SK-N-SH (cell line): ENCODE data around the gene AFG3L2. TPM values are rescaled to one million over a fixed set of nuclear protein-coding genes. Genes with fewer than 3 reads are reported as not detected.

Experiments
- CTCF ChIA-PET: fragments of 300-600, 350-600 bp; formaldehyde crosslinking; extraction: SDS; loops from one replicate; lab custom pipeline; 2021; lab: Yijun Ruan, JAX
- POLR2A ChIA-PET: fragments of 350-600 bp; sonication (Branson Sonifier 250); formaldehyde crosslinking; extraction: SDS; loops from one replicate; lab custom pipeline; 2020; ENCODE audit warnings: antibody characterized with exemption, inconsistent platforms; lab: Yijun Ruan, JAX
- DNase-seq: peaks from one replicate; pipeline ENCODE4 v3.0.0; 2012
- H2AFZ ChIP-seq: fragments of 200-600 bp; sonication (generic); 2 replicates; pipeline ENCODE4 v1.8.1; 2016; ENCODE audit warnings: antibody characterized with exemption, mild to moderate bottlenecking, low read depth
- H3F3A ChIP-seq: fragments of 200-600 bp; sonication (generic); replicated peaks from 2 replicates; pipeline ENCODE3; 2016; ENCODE audit warnings: antibody characterized with exemption, mild to moderate bottlenecking; ENCODE audit not compliant: insufficient read depth
- H3K27ac ChIP-seq, 2 experiments: fragments of 200-500 bp in 1 of 2; fragments of 200-600 bp in 1 of 2; sonication (Bioruptor generic) in 1 of 2; sonication (generic), shearing (Covaris generic) in 1 of 2; 2 replicates each; pipeline versions ENCODE4 v1.5.1 to v1.6.1; 2014 to 2016; ENCODE audit warnings: low read depth in 2 of 2, inconsistent platforms in 1 of 2, low read length in 1 of 2, mild to moderate bottlenecking in 1 of 2, mixed read lengths in 1 of 2
- H3K27me3 ChIP-seq: fragments of 200-600 bp; sonication (generic), shearing (Covaris generic); 2 replicates; pipeline ENCODE4 v1.6.1; 2016; ENCODE audit warnings: mixed run types; ENCODE audit not compliant: insufficient read depth
- H3K36me3 ChIP-seq, 2 experiments: fragments of 200-500 bp in 1 of 2; fragments of 200-600 bp in 1 of 2; sonication (Bioruptor generic) in 1 of 2; sonication (generic) in 1 of 2; replicated peaks in 1 of 2; 2 replicates each; pipeline versions ENCODE3 to v1.5.1; 2014 to 2016; ENCODE audit warnings: low read length in 1 of 2, mild to moderate bottlenecking in 1 of 2; ENCODE audit not compliant: insufficient read depth in 2 of 2, control insufficient read depth in 1 of 2
- H3K4me1 ChIP-seq, 2 experiments: fragments of 200-500 bp in 1 of 2; fragments of 200-600 bp in 1 of 2; sonication (Bioruptor generic) in 1 of 2; sonication (generic), shearing (Covaris generic) in 1 of 2; 2 replicates each; pipeline versions ENCODE4 v1.5.1 to v1.6.1; 2014 to 2016; ENCODE audit warnings: low read depth in 1 of 2, low read length in 1 of 2, mixed run types in 1 of 2; ENCODE audit not compliant: insufficient read depth in 2 of 2, control insufficient read depth in 1 of 2
- H3K4me2 ChIP-seq: fragments of 200-600 bp; sonication (generic), shearing (Covaris generic); 2 replicates; pipeline ENCODE4 v1.6.1; 2017; ENCODE audit warnings: mixed run types
- H3K4me3 ChIP-seq, 2 experiments: fragments of 200-500 bp in 1 of 2; fragments of 200-600 bp in 1 of 2; sonication (Bioruptor generic) in 1 of 2; sonication (generic), shearing (Covaris generic) in 1 of 2; 2 replicates each; pipeline versions ENCODE4 v1.5.1 to v1.8.1; 2014 to 2016; ENCODE audit warnings: low read depth in 2 of 2, inconsistent platforms in 1 of 2, low read length in 1 of 2, mild to moderate bottlenecking in 1 of 2, mixed read lengths in 1 of 2, moderate library complexity in 1 of 2
- H3K79me2 ChIP-seq: fragments of 200-600 bp; sonication (generic); 2 replicates; pipeline ENCODE4 v1.8.1; 2017; ENCODE audit warnings: mild to moderate bottlenecking; ENCODE audit not compliant: insufficient read depth
- H3K9ac ChIP-seq: fragments of 200-600 bp; sonication (generic); 2 replicates; pipeline ENCODE4 v1.6.1; 2017; ENCODE audit warnings: mixed run types
- H3K9me2 ChIP-seq: fragments of 200-600 bp; sonication (generic); 2 replicates; pipeline ENCODE4 v1.6.1; 2017; ENCODE audit warnings: mixed run types
- H3K9me3 ChIP-seq: fragments of 200-600 bp; sonication (generic); 2 replicates; pipeline ENCODE4 v1.6.1; 2017; ENCODE audit warnings: mixed run types, mild to moderate bottlenecking, moderate library complexity
- H4K20me1 ChIP-seq: fragments of 200-600 bp; sonication (generic); 2 replicates; pipeline ENCODE4 v1.6.1; 2017; ENCODE audit warnings: mild to moderate bottlenecking, mixed run types; ENCODE audit not compliant: insufficient read depth
- CHD2 ChIP-seq: fragments of 150-350 bp; IDR thresholded peaks from 2 replicates; pipeline ENCODE4 v1.6.1; 2018; ENCODE audit warnings: low read length; ENCODE audit not compliant: partially characterized antibody
- EZH2phosphoT487 ChIP-seq: fragments of 200-600 bp; sonication (generic); IDR thresholded peaks from 2 replicates; pipeline ENCODE4 v1.6.1; 2017; ENCODE audit warnings: low read depth, mixed run types, mild to moderate bottlenecking, antibody characterized with exemption, moderate library complexity, borderline replicate concordance
- FOSL2 ChIP-seq: IDR thresholded peaks from 2 replicates; pipeline ENCODE4 v1.4.0; 2012; ENCODE audit warnings: low read depth, mild to moderate bottlenecking, moderate library complexity, borderline replicate concordance
- FOXJ3 ChIP-seq: sonication (generic); formaldehyde crosslinking; IDR thresholded peaks from 2 replicates; pipeline ENCODE4 v1.5.1; 2020; ENCODE audit warnings: mild to moderate bottlenecking, missing genetic modification reagents
- GABPA ChIP-seq: IDR thresholded peaks from 2 replicates; pipeline ENCODE4 v1.4.0; 2012; ENCODE audit warnings: low read depth, mild to moderate bottlenecking
- RFX5 ChIP-seq: IDR thresholded peaks from 2 replicates; pipeline ENCODE4 v1.6.1; 2012; ENCODE audit warnings: mild to moderate bottlenecking, improper control_type of control experiment, low read length
- RXRA ChIP-seq: IDR thresholded peaks from 2 replicates; pipeline ENCODE4 v1.4.0; 2012; ENCODE audit warnings: low read depth, mild to moderate bottlenecking, borderline replicate concordance
- SIN3A ChIP-seq: IDR thresholded peaks from 2 replicates; pipeline ENCODE4 v1.6.1; 2012; ENCODE audit warnings: low read depth, mild to moderate bottlenecking, low read length, moderate library complexity, borderline replicate concordance
- TAF1 ChIP-seq: IDR thresholded peaks from 2 replicates; pipeline ENCODE4 v1.6.1; 2012; ENCODE audit warnings: low read depth, mild to moderate bottlenecking, low read length, moderate library complexity, borderline replicate concordance
- YY1 ChIP-seq: IDR thresholded peaks from 2 replicates; pipeline ENCODE4 v1.4.0; 2012; ENCODE audit warnings: low read depth, mild to moderate bottlenecking
- WGBS: methylation state at CpG from one replicate; pipeline ENCODE4 v1.1.6; 2017; ENCODE audit warnings: low lambda C conversion rate; 5-methylcytosine and 5-hydroxymethylcytosine counted together
- polyA plus RNA-seq, 3 experiments: library from polyadenylated mRNA; depleted of rRNA; stranded (reverse); fragments of >200 nt; gene quantifications; 2 replicates each; pipeline ENCODE4 v1.2.3, GENCODE V29; 2012
- TF ChIP-seq, protein P1 (sequence below): IDR thresholded peaks from 2 replicates; pipeline ENCODE4 v1.6.1; 2012; ENCODE audit warnings: mild to moderate bottlenecking, low read depth, low read length, moderate library complexity
- TF ChIP-seq, protein P2 (sequence below): IDR thresholded peaks from 2 replicates; pipeline ENCODE4 v1.4.0; 2012; ENCODE audit warnings: low read depth
- TF ChIP-seq, protein P3 (sequence below): fragments of 150-350 bp; IDR thresholded peaks from 2 replicates; pipeline ENCODE4 v1.6.1; 2016; ENCODE audit warnings: mild to moderate bottlenecking, low read depth, low read length

Gene AFG3L2
- polyA plus RNA-seq, 1 of the 3 experiments (the other 2 are of a cell fraction) = 26.0 TPM

- Histone ChIP-seq H3K4me2 (no peak overlapping the region), H3K4me1 (no peaks in the 10 kb centered on the region), H3K9ac (no peak overlapping the region), H3K4me3 (no peak overlapping the region), H4K20me1 (no peaks in the 10 kb centered on the region), H3K79me2 (no peaks in the 10 kb centered on the region), H2AFZ (no peak overlapping the region), H3K36me3 (no peaks in the 10 kb centered on the region), H3F3A (no peaks in the 10 kb centered on the region), H3K9me3 (no peaks in the 10 kb centered on the region), H3K27me3 (no peaks in the 10 kb centered on the region), H3K9me2 (no peaks in the 10 kb centered on the region), H3K27ac (no peak overlapping the region)
- ChIA-PET POLR2A (no interaction called here), CTCF (interaction anchor here (1.4 kb wide), 1 partner anchor 263 kb away, joined by 4 read pairs; no protein-coding TSS in a partner anchor)
- WGBS = 87% methylated on average over 6 of the region's 6 CpGs
- no peak for DNase-seq
- TF ChIP-seq YY1 (no peak), TAF1 (no peak)
- TF ChIP-seq, protein P1, sequence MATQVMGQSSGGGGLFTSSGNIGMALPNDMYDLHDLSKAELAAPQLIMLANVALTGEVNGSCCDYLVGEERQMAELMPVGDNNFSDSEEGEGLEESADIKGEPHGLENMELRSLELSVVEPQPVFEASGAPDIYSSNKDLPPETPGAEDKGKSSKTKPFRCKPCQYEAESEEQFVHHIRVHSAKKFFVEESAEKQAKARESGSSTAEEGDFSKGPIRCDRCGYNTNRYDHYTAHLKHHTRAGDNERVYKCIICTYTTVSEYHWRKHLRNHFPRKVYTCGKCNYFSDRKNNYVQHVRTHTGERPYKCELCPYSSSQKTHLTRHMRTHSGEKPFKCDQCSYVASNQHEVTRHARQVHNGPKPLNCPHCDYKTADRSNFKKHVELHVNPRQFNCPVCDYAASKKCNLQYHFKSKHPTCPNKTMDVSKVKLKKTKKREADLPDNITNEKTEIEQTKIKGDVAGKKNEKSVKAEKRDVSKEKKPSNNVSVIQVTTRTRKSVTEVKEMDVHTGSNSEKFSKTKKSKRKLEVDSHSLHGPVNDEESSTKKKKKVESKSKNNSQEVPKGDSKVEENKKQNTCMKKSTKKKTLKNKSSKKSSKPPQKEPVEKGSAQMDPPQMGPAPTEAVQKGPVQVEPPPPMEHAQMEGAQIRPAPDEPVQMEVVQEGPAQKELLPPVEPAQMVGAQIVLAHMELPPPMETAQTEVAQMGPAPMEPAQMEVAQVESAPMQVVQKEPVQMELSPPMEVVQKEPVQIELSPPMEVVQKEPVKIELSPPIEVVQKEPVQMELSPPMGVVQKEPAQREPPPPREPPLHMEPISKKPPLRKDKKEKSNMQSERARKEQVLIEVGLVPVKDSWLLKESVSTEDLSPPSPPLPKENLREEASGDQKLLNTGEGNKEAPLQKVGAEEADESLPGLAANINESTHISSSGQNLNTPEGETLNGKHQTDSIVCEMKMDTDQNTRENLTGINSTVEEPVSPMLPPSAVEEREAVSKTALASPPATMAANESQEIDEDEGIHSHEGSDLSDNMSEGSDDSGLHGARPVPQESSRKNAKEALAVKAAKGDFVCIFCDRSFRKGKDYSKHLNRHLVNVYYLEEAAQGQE = no peak
- TF ChIP-seq, all 33 proteins: peak for 0
These were observed 20.8 kb upstream of the AFG3L2 start for GRCh38 chr18:12397793-12398192.

DNA sequence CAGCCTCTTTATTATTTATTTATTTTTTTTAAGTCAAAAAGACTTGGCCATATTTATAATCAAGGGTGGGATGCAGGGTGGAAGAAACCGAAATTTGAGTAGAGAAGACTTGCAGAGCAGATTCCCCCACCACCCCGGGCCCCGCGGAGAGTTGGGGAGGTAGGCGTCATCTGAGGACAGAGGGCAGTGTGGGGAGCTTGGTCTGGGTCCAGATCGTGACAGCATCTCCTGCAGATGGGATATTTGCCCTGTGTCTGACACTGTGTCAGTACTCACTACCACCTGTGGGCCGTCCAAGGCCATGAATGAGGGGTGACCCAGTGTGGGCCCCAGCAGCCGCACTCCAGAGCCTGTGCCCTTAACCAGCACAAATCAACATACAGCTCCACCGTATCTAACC, 20.2 kb upstream of the AFG3L2 start:
- Histone ChIP-seq H3K9me2 (no peaks in the 10 kb centered on the region), H3K27ac (no peak overlapping the region), H3K9ac (no peak overlapping the region), H3K36me3 (no peaks in the 10 kb centered on the region), H4K20me1 (no peaks in the 10 kb centered on the region), H3K4me1 (no peaks in the 10 kb centered on the region), H3K27me3 (no peaks in the 10 kb centered on the region), H3F3A (no peaks in the 10 kb centered on the region), H3K4me3 (no peak overlapping the region), H3K9me3 (no peaks in the 10 kb centered on the region), H2AFZ (no peak overlapping the region), H3K79me2 (no peaks in the 10 kb centered on the region), H3K4me2 (no peak overlapping the region)
- TF ChIP-seq GABPA = no peak
- no peak for TF ChIP-seq RXRA
- TF ChIP-seq RFX5 = no peak
- TF ChIP-seq, protein P2, sequence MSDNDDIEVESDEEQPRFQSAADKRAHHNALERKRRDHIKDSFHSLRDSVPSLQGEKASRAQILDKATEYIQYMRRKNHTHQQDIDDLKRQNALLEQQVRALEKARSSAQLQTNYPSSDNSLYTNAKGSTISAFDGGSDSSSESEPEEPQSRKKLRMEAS = no peak
- TF ChIP-seq FOXJ3 (CRISPR knock-in tag) = no peak
- no peak for TF ChIP-seq CHD2
- no peak for TF ChIP-seq FOSL2
- no peak for TF ChIP-seq SIN3A
- TF ChIP-seq YY1 = no peak
- TF ChIP-seq, protein P3, sequence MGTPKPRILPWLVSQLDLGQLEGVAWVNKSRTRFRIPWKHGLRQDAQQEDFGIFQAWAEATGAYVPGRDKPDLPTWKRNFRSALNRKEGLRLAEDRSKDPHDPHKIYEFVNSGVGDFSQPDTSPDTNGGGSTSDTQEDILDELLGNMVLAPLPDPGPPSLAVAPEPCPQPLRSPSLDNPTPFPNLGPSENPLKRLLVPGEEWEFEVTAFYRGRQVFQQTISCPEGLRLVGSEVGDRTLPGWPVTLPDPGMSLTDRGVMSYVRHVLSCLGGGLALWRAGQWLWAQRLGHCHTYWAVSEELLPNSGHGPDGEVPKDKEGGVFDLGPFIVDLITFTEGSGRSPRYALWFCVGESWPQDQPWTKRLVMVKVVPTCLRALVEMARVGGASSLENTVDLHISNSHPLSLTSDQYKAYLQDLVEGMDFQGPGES = no peak
- TF ChIP-seq EZH2phosphoT487 = no peak
- WGBS = 87% methylated on average over 7 of the region's 9 CpGs
- ChIA-PET CTCF (interaction anchor here (1.4 kb wide), 1 partner anchor 263 kb away, joined by 4 read pairs; no protein-coding TSS in a partner anchor), POLR2A (no interaction called here)
- DNase-seq = no peak
